H9 (cell line): ENCODE measurements around the gene A1CF. TPM values are rescaled to one million over a fixed set of nuclear protein-coding genes. Genes with fewer than 3 reads are reported as not detected.

Source experiments
- DNase-seq: peaks from one replicate; pipeline ENCODE4 v3.0.0-alpha.2; 2017
- H2AFZ ChIP-seq: one replicate; pipeline ENCODE4 v1.6.1; 2013; ENCODE audit warnings: mild to moderate bottlenecking, low read length, control low read depth, moderate library complexity
- H2AK5ac ChIP-seq: 2 replicates; pipeline ENCODE4 v1.6.1; 2013; ENCODE audit warnings: low read length, control low read depth, mixed read lengths; ENCODE audit not compliant: insufficient read length
- H2BK120ac ChIP-seq: one replicate; pipeline ENCODE4 v1.6.1; 2013; ENCODE audit warnings: low read depth, mild to moderate bottlenecking, low read length, control low read depth, inconsistent platforms; ENCODE audit not compliant: poor library complexity, severe bottlenecking
- H2BK12ac ChIP-seq: 2 replicates; pipeline ENCODE4 v1.6.1; 2013; ENCODE audit warnings: low read length, control low read depth, mixed read lengths, low read depth; ENCODE audit not compliant: insufficient read length
- H2BK15ac ChIP-seq: 2 replicates; pipeline ENCODE4 v1.6.1; 2013; ENCODE audit warnings: low read depth, low read length, control low read depth
- H2BK20ac ChIP-seq: one replicate; pipeline ENCODE4 v1.6.1; 2013; ENCODE audit warnings: low read depth, mild to moderate bottlenecking, low read length, control low read depth, inconsistent platforms; ENCODE audit not compliant: poor library complexity, severe bottlenecking
- H2BK5ac ChIP-seq: 2 replicates; pipeline ENCODE4 v1.6.1; 2013; ENCODE audit warnings: low read length, control low read depth, mixed read lengths; ENCODE audit not compliant: insufficient read length
- H3K14ac ChIP-seq: 2 replicates; pipeline ENCODE4 v1.6.1; 2013; ENCODE audit warnings: low read length, control low read depth; ENCODE audit not compliant: insufficient read depth
- H3K18ac ChIP-seq: 2 replicates; pipeline ENCODE4 v1.6.1; 2013; ENCODE audit warnings: low read depth, mild to moderate bottlenecking, mixed read lengths, low read length, control low read depth; ENCODE audit not compliant: insufficient read length
- H3K23ac ChIP-seq: 2 replicates; pipeline ENCODE4 v1.6.1; 2013; ENCODE audit warnings: low read length, control low read depth, mixed read lengths, low read depth; ENCODE audit not compliant: insufficient read length
- H3K23me2 ChIP-seq: 2 replicates; pipeline ENCODE4 v1.6.1; 2013; ENCODE audit warnings: low read depth, mild to moderate bottlenecking, mixed read lengths, low read length, control low read depth; ENCODE audit not compliant: insufficient read length, poor library complexity, severe bottlenecking
- H3K27ac ChIP-seq: 2 replicates; pipeline ENCODE4 v1.5.1; 2013; ENCODE audit warnings: low read length, control low read depth, mixed read lengths, low read depth; ENCODE audit not compliant: insufficient read length
- H3K27me3 ChIP-seq: 2 replicates; pipeline ENCODE4 v1.6.1; 2013; ENCODE audit warnings: low read length, control low read depth, inconsistent platforms; ENCODE audit not compliant: insufficient read depth
- H3K4ac ChIP-seq: 2 replicates; pipeline ENCODE4 v1.6.1; 2013; ENCODE audit warnings: low read depth, mild to moderate bottlenecking, control low read depth, inconsistent platforms, low read length, moderate library complexity
- H3K4me1 ChIP-seq: 2 replicates; pipeline ENCODE4 v1.6.1; 2013; ENCODE audit warnings: low read length, control low read depth, inconsistent platforms; ENCODE audit not compliant: insufficient read depth
- H3K4me2 ChIP-seq: 2 replicates; pipeline ENCODE4 v1.6.1; 2013; ENCODE audit warnings: low read length, control low read depth, mixed read lengths; ENCODE audit not compliant: insufficient read length, insufficient read depth
- H3K56ac ChIP-seq: 2 replicates; pipeline ENCODE4 v1.6.1; 2013; ENCODE audit warnings: low read depth, mild to moderate bottlenecking, mixed read lengths, low read length, control low read depth; ENCODE audit not compliant: insufficient read length
- H3K79me1 ChIP-seq: 2 replicates; pipeline ENCODE4 v1.6.1; 2013; ENCODE audit warnings: low read depth, mild to moderate bottlenecking, moderate library complexity, low read length, control low read depth, inconsistent platforms; ENCODE audit not compliant: insufficient read depth, poor library complexity, severe bottlenecking
- H3K79me2 ChIP-seq: 2 replicates; pipeline ENCODE4 v1.6.1; 2013; ENCODE audit warnings: low read length, control low read depth, inconsistent platforms; ENCODE audit not compliant: insufficient read depth
- H3K9ac ChIP-seq: 2 replicates; pipeline ENCODE4 v1.6.1; 2013; ENCODE audit warnings: low read length, control low read depth, mixed read lengths; ENCODE audit not compliant: insufficient read length; ENCODE audit errors: extremely low read depth
- H3K9me3 ChIP-seq: one replicate; pipeline ENCODE4 v1.6.1; 2013; ENCODE audit warnings: low read depth, low read length, inconsistent platforms; ENCODE audit not compliant: control insufficient read depth
- H3T11ph ChIP-seq: one replicate; pipeline ENCODE4 v1.6.1; 2013; ENCODE audit warnings: mild to moderate bottlenecking, low read length, control low read depth, inconsistent platforms
- H4K20me1 ChIP-seq: one replicate; pipeline ENCODE4 v1.6.1; 2013; ENCODE audit not compliant: control insufficient read depth, insufficient read length, insufficient read depth
- H4K5ac ChIP-seq: 2 replicates; pipeline ENCODE4 v1.6.1; 2013; ENCODE audit warnings: low read depth, mild to moderate bottlenecking, mixed read lengths, low read length, control low read depth; ENCODE audit not compliant: insufficient read length
- H4K8ac ChIP-seq: replicated peaks from 2 replicates; pipeline ENCODE4 v1.6.1; 2013; ENCODE audit warnings: low read length, control low read depth, mixed read lengths, low read depth; ENCODE audit not compliant: insufficient read length
- H4K91ac ChIP-seq: 2 replicates; pipeline ENCODE4 v1.6.1; 2013; ENCODE audit warnings: low read depth, mild to moderate bottlenecking, moderate library complexity, mixed read lengths, low read length, control low read depth; ENCODE audit not compliant: insufficient read length
- H3K27ac Mint-ChIP-seq, 3 experiments: 2 replicates in 2 of 3; 3 replicates in 1 of 3; pipeline ENCODE4 v1.8.0; 2020 to 2021; ENCODE audit warnings: mixed read lengths in 3 of 3, mild to moderate bottlenecking in 1 of 3, moderate library complexity in 1 of 3
- H3K27me3 Mint-ChIP-seq: 2 replicates; pipeline ENCODE4 v1.8.0; 2021; ENCODE audit warnings: low read depth, mild to moderate bottlenecking, moderate library complexity, mixed read lengths
- H3K36me3 Mint-ChIP-seq, 3 experiments: 2 replicates in 2 of 3; 3 replicates in 1 of 3; pipeline ENCODE4 v1.8.0; 2020 to 2021; ENCODE audit warnings: low read depth in 3 of 3, mixed read lengths in 3 of 3; ENCODE audit not compliant: insufficient read depth in 1 of 3
- H3K4me1 Mint-ChIP-seq, 2 experiments: 2 replicates each; pipeline ENCODE4 v1.8.0; 2020; ENCODE audit warnings: mixed read lengths in 2 of 2
- H3K4me3 Mint-ChIP-seq, 2 experiments: 2 replicates in 1 of 2; 3 replicates in 1 of 2; pipeline ENCODE4 v1.8.0; 2020 to 2021; ENCODE audit warnings: mild to moderate bottlenecking in 2 of 2, mixed read lengths in 2 of 2, moderate library complexity in 1 of 2
- H3K9me3 Mint-ChIP-seq, 2 experiments: 2 replicates in 1 of 2; 3 replicates in 1 of 2; pipeline ENCODE4 v1.8.0; 2020; ENCODE audit warnings: mild to moderate bottlenecking in 2 of 2, mixed read lengths in 2 of 2, moderate library complexity in 1 of 2
- WGBS: extraction: QIAGEN DNeasy Blood & Tissue Kit; methylation state at CpG from one replicate; pipeline ENCODE4 v1.1.7; 2013; ENCODE audit warnings: missing lambda C conversion rate, low lambda C conversion rate, mixed read lengths; ENCODE audit not compliant: insufficient read length; ENCODE audit errors: extremely low coverage; 5-methylcytosine and 5-hydroxymethylcytosine counted together
- total RNA-seq: library from RNA; stranded (reverse); gene quantifications from 2 replicates; pipeline ENCODE4 v1.2.1, GENCODE V29; 2021
- TF ChIP-seq, protein P1 (sequence below): fragments of 200-600 bp; sonication (generic); conservative IDR thresholded peaks from 3 replicates; pipeline ENCODE4 v1.8.0; 2021; ENCODE audit warnings: antibody characterized with exemption, mild to moderate bottlenecking

Gene A1CF
- total RNA-seq, 1 experiment from 2014 or later, result not detected

DNA sequence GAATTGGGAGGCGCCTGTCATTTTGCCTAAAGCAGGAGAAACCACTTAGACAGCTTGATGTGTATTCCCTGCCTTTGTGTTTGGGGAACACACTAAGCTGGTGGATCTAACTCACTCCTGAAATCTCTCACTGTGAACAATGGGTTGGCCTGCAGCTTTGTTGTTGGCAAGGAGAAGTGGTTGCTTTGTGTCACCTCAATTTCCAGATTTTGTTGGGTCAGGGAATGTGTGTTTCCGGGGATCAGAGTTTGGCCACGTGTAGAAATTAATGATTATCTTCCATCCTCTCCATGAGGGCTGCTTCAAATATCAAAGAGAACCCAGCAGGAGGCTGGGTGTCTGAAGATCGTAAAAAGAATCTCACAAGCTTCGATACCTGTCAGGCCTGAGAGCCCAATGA, 27.8 kb downstream of the A1CF start:
- no peaks in the 10 kb centered on the region for H3K9me3 ChIP-seq
- no peak for DNase-seq

More for the DNA sequence above, 27.8 kb downstream of the A1CF start:
- no peaks in the 10 kb centered on the region for H3K36me3 Mint-ChIP-seq
- Histone ChIP-seq H3K4ac (no peak overlapping the region), H3K27ac (no peak overlapping the region), H3K14ac (no peak overlapping the region), H3K27me3 (no peaks in the 10 kb centered on the region), H2BK20ac (no peak overlapping the region), H3K9ac (no peak overlapping the region), H3K23me2 (no peaks in the 10 kb centered on the region), H3K4me1 (peaks cover 2% of the 10 kb centered on the region; the same call in 1 of the 2 replicates), H4K8ac (no peak overlapping the region), H3T11ph (no peak overlapping the region), H3K18ac (no peak overlapping the region), H2AK5ac (no peak overlapping the region), H2BK120ac (no peak overlapping the region), H4K5ac (no peak overlapping the region), H3K79me2 (no peaks in the 10 kb centered on the region), H4K91ac (no peak overlapping the region), H2BK15ac (no peak overlapping the region), H2BK12ac (no peak overlapping the region), H2BK5ac (no peak overlapping the region), H3K23ac (no peak overlapping the region), H3K79me1 (no peaks in the 10 kb centered on the region), H3K56ac (no peak overlapping the region), H3K4me2 (no peak overlapping the region), H4K20me1 (no peaks in the 10 kb centered on the region), H2AFZ (no peak overlapping the region)
- TF ChIP-seq, protein P1, sequence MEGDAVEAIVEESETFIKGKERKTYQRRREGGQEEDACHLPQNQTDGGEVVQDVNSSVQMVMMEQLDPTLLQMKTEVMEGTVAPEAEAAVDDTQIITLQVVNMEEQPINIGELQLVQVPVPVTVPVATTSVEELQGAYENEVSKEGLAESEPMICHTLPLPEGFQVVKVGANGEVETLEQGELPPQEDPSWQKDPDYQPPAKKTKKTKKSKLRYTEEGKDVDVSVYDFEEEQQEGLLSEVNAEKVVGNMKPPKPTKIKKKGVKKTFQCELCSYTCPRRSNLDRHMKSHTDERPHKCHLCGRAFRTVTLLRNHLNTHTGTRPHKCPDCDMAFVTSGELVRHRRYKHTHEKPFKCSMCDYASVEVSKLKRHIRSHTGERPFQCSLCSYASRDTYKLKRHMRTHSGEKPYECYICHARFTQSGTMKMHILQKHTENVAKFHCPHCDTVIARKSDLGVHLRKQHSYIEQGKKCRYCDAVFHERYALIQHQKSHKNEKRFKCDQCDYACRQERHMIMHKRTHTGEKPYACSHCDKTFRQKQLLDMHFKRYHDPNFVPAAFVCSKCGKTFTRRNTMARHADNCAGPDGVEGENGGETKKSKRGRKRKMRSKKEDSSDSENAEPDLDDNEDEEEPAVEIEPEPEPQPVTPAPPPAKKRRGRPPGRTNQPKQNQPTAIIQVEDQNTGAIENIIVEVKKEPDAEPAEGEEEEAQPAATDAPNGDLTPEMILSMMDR, result no peak
- H3K27ac Mint-ChIP-seq, result no peak overlapping the region; a peak in 1 of 7 replicates
- no CpG with 5 or more reads among the region's 5 CpGs for WGBS
- H3K9me3 Mint-ChIP-seq, result no peaks in the 10 kb centered on the region
- H3K4me1 Mint-ChIP-seq, result peaks cover 9 to 10% of the 10 kb centered on the region in 2 experiments
- no peak overlapping the region for H3K4me3 Mint-ChIP-seq
- no peaks in the 10 kb centered on the region for H3K27me3 Mint-ChIP-seq
